Tibial nerve (tissue), 4 donors: ENCODE data around the gene BRD3OS. TPM values are rescaled to one million over a fixed set of nuclear protein-coding genes. Genes with fewer than 3 reads are reported as not detected.
A peak's percentile ranks its signal among the peaks of the same experiment; 100 is the strongest.

Experiments used
- DNase-seq, 2 donors: peaks; one replicate each; pipeline ENCODE4 v3.0.0-alpha.2; 2019; ENCODE audit warnings: low spot score in 2 of 2
- H3K27ac ChIP-seq, 4 donors: fragments of 200-600 bp; sonication (generic) in 3 of 4; one replicate each; pipeline ENCODE4 v1.5.1; 2017 to 2019; ENCODE audit warnings: mild to moderate bottlenecking in 1 of 4
- H3K27me3 ChIP-seq, 2 donors: fragments of 200-600 bp; sonication (generic) in 1 of 2; one replicate each; pipeline versions ENCODE4 v1.5.1 to v1.6.0; 2017 to 2019
- H3K36me3 ChIP-seq, 3 donors: fragments of 200-600 bp; sonication (generic); one replicate each; pipeline ENCODE4 v1.5.1; 2018 to 2019
- H3K4me1 ChIP-seq, 4 donors: fragments of 200-600 bp; sonication (generic) in 3 of 4; one replicate each; pipeline ENCODE4 v1.5.1; 2017 to 2019
- H3K4me3 ChIP-seq, 4 donors: fragments of 200-600 bp; sonication (generic) in 3 of 4; one replicate each; pipeline ENCODE4 v1.5.1; 2017 to 2019; ENCODE audit warnings: mild to moderate bottlenecking in 1 of 4, moderate library complexity in 1 of 4
- H3K9me3 ChIP-seq, 4 donors: fragments of 200-600 bp; sonication (generic) in 3 of 4; one replicate each; pipeline ENCODE4 v1.5.1; 2017 to 2019
- EP300 ChIP-seq, 2 donors: sonication (generic); formaldehyde crosslinking; IDR thresholded peaks; one replicate each; pipeline ENCODE4 v1.6.1; 2017; ENCODE audit warnings: antibody characterized with exemption in 2 of 2, mild to moderate bottlenecking in 1 of 2
- POLR2A ChIP-seq, 2 donors: fragments of 450-650 bp; IDR thresholded peaks; one replicate each; pipeline ENCODE4 v1.6.1; 2017; ENCODE audit warnings: antibody characterized with exemption in 2 of 2, mild to moderate bottlenecking in 2 of 2, moderate library complexity in 2 of 2
- WGBS, 2 donors: methylation state at CpG; one replicate each; pipeline ENCODE4 v1.1.5; 2018; 5-methylcytosine and 5-hydroxymethylcytosine counted together
- total RNA-seq, 4 donors: library from RNA; depleted of rRNA; stranded (reverse); fragments of >200 nt; gene quantifications; one replicate each; pipeline ENCODE4 v1.1.0, GENCODE V29; 2016
- TF ChIP-seq, protein P1 (sequence below), 5 experiments: fragments of 200-600 bp in 3 of 5; fragments of 450-650 bp in 2 of 5; sonication (generic) in 3 of 5; IDR thresholded peaks; one replicate each; pipeline ENCODE4 v1.5.1; 2016 to 2019; ENCODE audit warnings: antibody characterized with exemption in 5 of 5, mild to moderate bottlenecking in 3 of 5, moderate library complexity in 2 of 5

The BRD3OS gene
- total RNA-seq, 4 donors from 2014 or later = 9.2 to 28.2 (median 13.7) TPM

DNA sequence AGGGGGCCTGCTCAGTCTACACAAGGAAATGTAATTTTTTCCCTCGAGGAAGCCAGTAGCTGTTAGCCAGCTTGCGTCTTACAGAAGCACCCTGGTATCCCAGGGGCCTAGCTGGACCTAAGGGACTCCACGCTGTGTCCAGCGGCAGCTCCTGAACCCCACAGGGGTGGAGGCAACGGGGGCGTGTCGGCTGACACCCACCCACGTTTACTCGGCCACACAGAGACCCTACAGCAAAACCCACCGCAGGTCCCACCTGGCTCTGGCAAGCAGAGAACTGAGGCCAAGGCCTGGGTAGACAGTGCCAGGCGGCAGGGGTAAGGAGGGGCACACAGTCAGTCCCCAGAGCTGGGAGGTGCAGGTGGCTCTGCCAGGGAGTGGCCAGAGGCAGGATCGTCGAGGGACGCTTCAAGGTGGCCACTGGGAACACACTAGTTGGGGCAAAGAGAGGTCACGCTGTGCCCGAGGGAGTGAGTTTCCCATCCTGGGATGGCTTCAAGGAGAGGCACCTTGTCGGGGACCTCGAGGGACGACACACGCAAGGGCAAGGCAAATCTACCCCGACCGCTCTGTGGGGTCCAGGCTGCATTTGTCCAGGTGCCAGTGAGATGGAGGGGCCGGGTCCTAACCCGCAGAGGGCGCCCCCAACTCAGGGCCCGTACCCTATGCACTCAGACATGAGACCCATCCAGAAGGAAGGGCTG lies 20.7 kb downstream of the BRD3OS start:
- Histone ChIP-seq H3K9me3 (no peaks in the 10 kb centered on the region), H3K27ac (no peak overlapping the region), H3K36me3 (peaks cover 0 to 96% (median 51%) of the 10 kb centered on the region in 3 donors), H3K4me1 (peaks cover 0 to 35% (median 3%) of the 10 kb centered on the region in 4 donors), H3K27me3 (no peaks in the 10 kb centered on the region), H3K4me3 (no peak overlapping the region)
- DNase-seq = no peak
- 82 to 89% methylated on average over 26 of the region's 26 CpGs for WGBS, 2 donors
- no peak for TF ChIP-seq EP300 (IDR thresholded peaks at IDR 0.05)
- TF ChIP-seq POLR2A (IDR thresholded peaks at IDR 0.05) = no peak
- TF ChIP-seq, protein P1, sequence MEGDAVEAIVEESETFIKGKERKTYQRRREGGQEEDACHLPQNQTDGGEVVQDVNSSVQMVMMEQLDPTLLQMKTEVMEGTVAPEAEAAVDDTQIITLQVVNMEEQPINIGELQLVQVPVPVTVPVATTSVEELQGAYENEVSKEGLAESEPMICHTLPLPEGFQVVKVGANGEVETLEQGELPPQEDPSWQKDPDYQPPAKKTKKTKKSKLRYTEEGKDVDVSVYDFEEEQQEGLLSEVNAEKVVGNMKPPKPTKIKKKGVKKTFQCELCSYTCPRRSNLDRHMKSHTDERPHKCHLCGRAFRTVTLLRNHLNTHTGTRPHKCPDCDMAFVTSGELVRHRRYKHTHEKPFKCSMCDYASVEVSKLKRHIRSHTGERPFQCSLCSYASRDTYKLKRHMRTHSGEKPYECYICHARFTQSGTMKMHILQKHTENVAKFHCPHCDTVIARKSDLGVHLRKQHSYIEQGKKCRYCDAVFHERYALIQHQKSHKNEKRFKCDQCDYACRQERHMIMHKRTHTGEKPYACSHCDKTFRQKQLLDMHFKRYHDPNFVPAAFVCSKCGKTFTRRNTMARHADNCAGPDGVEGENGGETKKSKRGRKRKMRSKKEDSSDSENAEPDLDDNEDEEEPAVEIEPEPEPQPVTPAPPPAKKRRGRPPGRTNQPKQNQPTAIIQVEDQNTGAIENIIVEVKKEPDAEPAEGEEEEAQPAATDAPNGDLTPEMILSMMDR (IDR thresholded peaks at IDR 0.05) = no peak

DNA sequence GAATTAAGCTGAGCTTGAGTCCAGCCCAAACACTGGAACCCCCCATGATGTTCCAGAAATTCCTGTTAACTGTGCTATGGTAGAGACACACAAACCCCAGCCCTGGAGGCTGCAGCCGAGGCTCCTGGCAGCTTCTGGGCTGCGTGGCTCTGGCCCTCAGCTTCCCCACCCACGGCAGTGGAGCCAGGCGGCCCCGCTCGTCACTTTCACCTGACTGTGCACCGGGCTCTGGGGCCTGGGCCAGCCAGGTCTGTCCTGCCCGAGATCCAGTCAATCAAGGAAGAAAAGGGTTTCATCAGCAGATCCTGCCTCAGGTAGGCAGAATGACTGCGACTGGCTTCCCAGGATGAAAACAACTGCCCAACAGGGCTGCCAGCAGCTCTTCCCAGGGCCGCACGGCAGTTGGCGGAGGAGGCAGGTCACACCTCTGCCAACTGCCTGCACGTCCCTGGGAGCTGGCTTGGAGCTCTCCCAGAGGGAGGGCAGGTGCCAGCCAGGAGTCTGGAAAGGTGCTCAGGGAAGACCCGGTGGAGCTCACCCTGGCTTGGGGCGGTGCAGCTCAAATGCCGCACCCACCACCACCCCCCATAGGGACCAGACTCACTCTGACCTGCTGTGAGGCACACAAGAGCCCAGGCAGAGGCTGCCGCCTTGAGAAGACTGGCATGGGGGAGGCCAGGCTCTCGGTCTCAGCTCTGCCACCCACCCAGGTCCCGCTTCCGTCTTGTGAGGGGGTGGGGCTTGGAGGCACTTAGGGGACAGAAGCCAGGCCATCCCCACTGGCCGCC lies 21.8 kb downstream of the BRD3OS start:
- peaks cover 0 to 97% (median 44%) of the 10 kb centered on the region in 3 donors for H3K36me3 ChIP-seq
- peak overlapping the region in 1 of 4 donors; percentile 74 for H3K27ac ChIP-seq
- H3K9me3 ChIP-seq = no peaks in the 10 kb centered on the region
- TF ChIP-seq, protein P1 (IDR thresholded peaks at IDR 0.05) = no peak
- no peaks in the 10 kb centered on the region for H3K27me3 ChIP-seq
- no peak overlapping the region for H3K4me3 ChIP-seq
- H3K4me1 ChIP-seq = peaks cover 0 to 24% (median 0%) of the 10 kb centered on the region in 4 donors
- no peak for DNase-seq
- 83 to 87% methylated on average over 13 to 20 of the region's 21 CpGs for WGBS, 2 donors

DNA sequence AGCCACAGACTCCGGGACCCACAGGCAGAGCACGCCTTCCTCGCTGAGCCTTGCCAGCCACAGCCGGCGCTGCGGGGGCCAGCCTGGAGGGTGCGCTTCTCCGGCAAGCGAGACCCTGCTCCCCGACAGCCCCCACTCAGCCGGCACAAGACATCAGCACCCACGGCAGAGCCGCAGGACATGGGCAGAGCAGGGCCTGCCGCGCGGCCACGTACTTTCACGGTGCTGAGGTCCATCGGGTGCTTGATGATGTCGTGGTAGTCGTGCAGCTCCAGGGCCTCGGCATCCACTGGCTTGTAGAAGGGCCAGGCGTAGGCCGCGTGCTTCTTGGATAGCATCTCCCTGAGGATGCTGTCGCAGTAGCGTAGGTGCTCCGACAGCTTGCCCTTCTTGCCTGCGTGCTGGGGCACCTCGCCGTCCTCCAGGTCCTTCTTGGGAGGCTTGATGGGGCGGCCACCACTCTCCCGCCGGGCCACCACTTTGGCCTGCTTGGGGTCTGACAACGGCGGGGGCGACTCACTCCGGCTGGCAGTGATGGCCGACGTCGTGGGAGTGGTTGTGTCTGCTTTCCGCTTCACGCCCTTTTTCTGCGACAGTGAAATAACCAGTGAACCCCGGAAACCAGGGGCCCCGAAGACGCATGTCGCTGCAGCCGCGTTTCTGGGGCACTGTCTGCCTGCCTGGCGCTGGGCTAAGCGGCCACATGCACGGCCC lies 22.7 kb downstream of the BRD3OS start:
- TF ChIP-seq, protein P1 (IDR thresholded peaks at IDR 0.05) = no peak
- TF ChIP-seq POLR2A (IDR thresholded peaks at IDR 0.05) = no peak
- H3K36me3 ChIP-seq = peaks cover 0 to 100% (median 48%) of the 10 kb centered on the region in 3 donors
- H3K27me3 ChIP-seq = no peaks in the 10 kb centered on the region
- H3K4me1 ChIP-seq = peaks cover 0 to 18% (median 0%) of the 10 kb centered on the region in 4 donors
- WGBS, 2 donors = 88 to 94% methylated on average over 42 to 49 of the region's 53 CpGs
- H3K27ac ChIP-seq = peak overlapping the region in 1 of 4 donors; percentile 74
- no peak overlapping the region for H3K4me3 ChIP-seq
- H3K9me3 ChIP-seq = no peaks in the 10 kb centered on the region
- no peak for DNase-seq

DNA sequence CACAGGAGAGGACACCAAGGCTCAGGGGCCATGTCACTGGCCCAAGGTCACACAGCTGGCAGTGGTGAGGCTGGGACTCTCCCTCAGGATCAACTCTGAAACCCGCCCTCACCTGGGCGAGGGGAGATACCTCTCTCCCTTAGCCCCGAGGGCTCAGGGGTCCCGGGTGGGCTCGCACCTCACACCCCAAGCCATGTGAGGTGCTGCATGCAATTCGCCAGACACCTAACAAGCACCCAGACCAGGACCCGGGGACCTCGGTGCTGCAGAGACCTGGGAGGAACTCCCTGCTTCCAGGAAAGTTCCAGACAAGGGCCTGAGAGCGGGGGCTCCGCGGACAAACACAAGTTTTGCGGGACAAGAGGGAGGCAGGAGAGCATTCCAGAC lies 23.3 kb downstream of the BRD3OS start:
- Histone ChIP-seq H3K27ac (peak overlapping the region in 1 of 4 donors; percentile 74), H3K9me3 (no peaks in the 10 kb centered on the region), H3K4me1 (peaks cover 0 to 19% (median 0%) of the 10 kb centered on the region in 4 donors), H3K4me3 (no peak overlapping the region), H3K27me3 (no peaks in the 10 kb centered on the region), H3K36me3 (peaks cover 0 to 100% (median 50%) of the 10 kb centered on the region in 3 donors)
- WGBS, 2 donors = 55 to 90% methylated on average over 6 to 11 of the region's 12 CpGs
- TF ChIP-seq, protein P1 (IDR thresholded peaks at IDR 0.05) = no peak
- no peak for TF ChIP-seq EP300 (IDR thresholded peaks at IDR 0.05)
- TF ChIP-seq POLR2A (IDR thresholded peaks at IDR 0.05) = no peak
- DNase-seq = no peak
